Breast epithelium (tissue), 4 donors: ENCODE data around the gene PLPP7. TPM values are rescaled to one million over a fixed set of nuclear protein-coding genes. Genes with fewer than 3 reads are reported as not detected.

ENCODE experiments used
- DNase-seq, 2 donors: peaks; one replicate each; pipeline ENCODE4 v3.0.0-alpha.2; 2019; ENCODE audit warnings: low spot score in 2 of 2
- H3K27ac ChIP-seq, 2 donors: fragments of 200-600 bp; sonication (generic) in 1 of 2; one replicate each; pipeline ENCODE4 v1.5.1; 2016 to 2019; ENCODE audit warnings: mild to moderate bottlenecking in 1 of 2
- H3K27me3 ChIP-seq, 2 donors: fragments of 200-600 bp; sonication (generic) in 1 of 2; one replicate each; pipeline versions ENCODE4 v1.5.1 to v1.6.0; 2017 to 2019; ENCODE audit warnings: control low read depth in 1 of 2, mild to moderate bottlenecking in 1 of 2
- H3K36me3 ChIP-seq: fragments of 200-600 bp; one replicate; pipeline ENCODE4 v1.5.1; 2019
- H3K4me1 ChIP-seq, 2 donors: fragments of 200-600 bp; sonication (generic); one replicate each; pipeline ENCODE4 v1.5.1; 2016 to 2019; ENCODE audit warnings: control low read depth in 1 of 2
- H3K4me3 ChIP-seq, 3 donors: fragments of 200-600 bp; sonication (generic); 1 replicate in 2 of 3; 2 replicates in 1 of 3; pipeline ENCODE4 v1.5.1; 2016 to 2019; ENCODE audit warnings: mild to moderate bottlenecking in 3 of 3, moderate library complexity in 2 of 3
- H3K9me3 ChIP-seq, 2 donors: fragments of 200-600 bp; sonication (generic) in 1 of 2; one replicate each; pipeline ENCODE4 v1.5.1; 2016 to 2019; ENCODE audit warnings: control low read depth in 1 of 2
- POLR2A ChIP-seq: fragments of 450-650 bp; IDR thresholded peaks from one replicate; pipeline ENCODE4 v1.6.1; 2016; ENCODE audit warnings: antibody characterized with exemption, mild to moderate bottlenecking, moderate library complexity
- POLR2AphosphoS5 ChIP-seq, 3 donors: sonication (generic); formaldehyde crosslinking; IDR thresholded peaks; one replicate each; pipeline ENCODE4 v1.6.1; 2017; ENCODE audit warnings: antibody characterized with exemption in 3 of 3
- intact Hi-C: fragments of 100-400 bp; cut with DNase I; formaldehyde crosslinking; loops from one replicate; pipeline ENCODE4 v1.15.1; 2023; ENCODE audit warnings: low total_unique reads
- total RNA-seq, 3 donors: library from RNA; depleted of rRNA; stranded (reverse); fragments of >200 nt; gene quantifications; one replicate each; pipeline ENCODE4 v1.1.0, GENCODE V29; 2016
- TF ChIP-seq, protein P1 (sequence below), 3 donors: fragments of 450-650 bp; IDR thresholded peaks; one replicate each; pipeline ENCODE4 v1.5.1; 2016 to 2017; ENCODE audit warnings: antibody characterized with exemption in 3 of 3, mild to moderate bottlenecking in 3 of 3, moderate library complexity in 3 of 3

PLPP7 gene
- total RNA-seq, 3 donors from 2014 or later, result 5.0 to 14.1 (median 9.3) TPM

DNA sequence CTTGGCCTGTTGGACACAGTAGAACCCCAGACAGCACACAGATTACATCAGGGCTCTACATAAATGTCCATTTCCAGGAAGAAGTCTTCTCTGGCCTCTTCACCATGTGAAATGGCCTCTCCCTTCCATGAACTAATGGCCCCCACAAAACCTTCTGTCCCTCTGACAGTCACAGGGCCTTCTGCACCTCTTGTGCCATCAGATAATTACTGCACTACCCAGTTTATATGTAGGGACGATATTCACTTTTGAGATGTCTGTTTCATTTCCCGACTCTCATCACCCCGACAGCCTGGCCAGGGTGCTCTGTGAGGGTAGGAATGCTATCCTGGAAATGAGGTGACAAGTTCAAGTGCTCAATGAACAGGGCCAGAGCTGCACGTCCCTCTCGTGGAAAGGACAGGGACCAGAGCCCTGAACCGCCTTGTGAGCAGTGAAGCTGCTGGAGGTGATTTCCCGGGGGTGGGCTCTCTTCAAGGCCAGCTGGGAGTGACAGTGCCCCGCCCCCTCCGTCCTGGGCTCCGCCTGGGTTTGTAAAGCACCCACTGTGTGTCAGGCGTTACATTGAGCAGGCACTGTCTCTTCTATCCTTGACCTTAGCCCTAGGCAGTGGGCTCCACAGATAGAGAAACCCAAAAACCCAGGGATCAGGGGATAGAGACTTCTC lies 10.2 kb upstream of the PLPP7 start:
- Histone ChIP-seq H3K4me1 (no peaks in the 10 kb centered on the region), H3K9me3 (no peaks in the 10 kb centered on the region), H3K27me3 (peaks cover 0 to 25% of the 10 kb centered on the region in 2 donors), H3K36me3 (no peaks in the 10 kb centered on the region), H3K4me3 (no peak overlapping the region), H3K27ac (no peak overlapping the region)
- intact Hi-C loops, result no loop called here
- no peak for DNase-seq
- no peak for TF ChIP-seq POLR2A
- TF ChIP-seq POLR2AphosphoS5 (IDR thresholded peaks at IDR 0.05), result no peak

DNA sequence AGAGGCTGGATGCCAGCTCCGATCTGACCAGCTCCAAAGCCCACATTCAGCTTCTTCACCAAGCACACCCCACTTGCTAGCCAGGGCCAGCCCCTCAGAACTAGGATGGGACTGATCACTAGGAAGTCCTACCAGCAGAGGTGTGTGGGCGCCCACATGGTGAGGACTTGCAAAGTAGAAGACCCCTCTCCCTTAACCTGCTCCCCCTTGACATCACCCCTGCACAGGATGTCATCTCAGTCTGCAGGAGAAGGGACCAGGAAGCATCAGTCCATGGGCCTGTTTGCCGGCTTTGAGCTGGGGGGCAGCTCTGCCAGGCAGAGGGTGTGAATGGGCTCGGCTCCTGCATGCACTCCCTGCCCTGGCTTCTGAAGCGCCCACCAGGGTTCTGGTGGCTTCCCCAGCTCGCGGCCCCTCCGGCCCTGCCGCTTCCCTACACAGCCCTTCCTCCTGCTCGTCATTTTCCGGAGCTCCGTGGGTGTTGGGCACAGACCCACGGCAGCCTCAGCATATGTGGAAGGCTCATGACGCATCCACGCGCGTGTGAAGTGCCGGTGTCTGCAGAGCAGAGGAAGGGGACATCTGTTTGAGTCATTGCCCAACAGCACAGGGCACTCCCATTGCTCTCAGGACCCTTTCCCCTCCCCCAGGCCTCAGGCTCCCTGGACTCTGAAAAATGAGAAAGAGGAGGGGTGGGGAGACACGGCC lies 9.5 kb upstream of the PLPP7 start:
- Histone ChIP-seq H3K27me3 (peaks cover 0 to 25% of the 10 kb centered on the region in 2 donors), H3K4me1 (no peaks in the 10 kb centered on the region), H3K9me3 (no peaks in the 10 kb centered on the region), H3K27ac (no peak overlapping the region), H3K4me3 (no peak overlapping the region), H3K36me3 (no peaks in the 10 kb centered on the region)
- intact Hi-C loops, result no loop called here
- no peak for DNase-seq
- no peak for TF ChIP-seq POLR2AphosphoS5 (IDR thresholded peaks at IDR 0.05)
- TF ChIP-seq POLR2A, result no peak
- TF ChIP-seq, protein P1, sequence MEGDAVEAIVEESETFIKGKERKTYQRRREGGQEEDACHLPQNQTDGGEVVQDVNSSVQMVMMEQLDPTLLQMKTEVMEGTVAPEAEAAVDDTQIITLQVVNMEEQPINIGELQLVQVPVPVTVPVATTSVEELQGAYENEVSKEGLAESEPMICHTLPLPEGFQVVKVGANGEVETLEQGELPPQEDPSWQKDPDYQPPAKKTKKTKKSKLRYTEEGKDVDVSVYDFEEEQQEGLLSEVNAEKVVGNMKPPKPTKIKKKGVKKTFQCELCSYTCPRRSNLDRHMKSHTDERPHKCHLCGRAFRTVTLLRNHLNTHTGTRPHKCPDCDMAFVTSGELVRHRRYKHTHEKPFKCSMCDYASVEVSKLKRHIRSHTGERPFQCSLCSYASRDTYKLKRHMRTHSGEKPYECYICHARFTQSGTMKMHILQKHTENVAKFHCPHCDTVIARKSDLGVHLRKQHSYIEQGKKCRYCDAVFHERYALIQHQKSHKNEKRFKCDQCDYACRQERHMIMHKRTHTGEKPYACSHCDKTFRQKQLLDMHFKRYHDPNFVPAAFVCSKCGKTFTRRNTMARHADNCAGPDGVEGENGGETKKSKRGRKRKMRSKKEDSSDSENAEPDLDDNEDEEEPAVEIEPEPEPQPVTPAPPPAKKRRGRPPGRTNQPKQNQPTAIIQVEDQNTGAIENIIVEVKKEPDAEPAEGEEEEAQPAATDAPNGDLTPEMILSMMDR (IDR thresholded peaks at IDR 0.05), result no peak

DNA sequence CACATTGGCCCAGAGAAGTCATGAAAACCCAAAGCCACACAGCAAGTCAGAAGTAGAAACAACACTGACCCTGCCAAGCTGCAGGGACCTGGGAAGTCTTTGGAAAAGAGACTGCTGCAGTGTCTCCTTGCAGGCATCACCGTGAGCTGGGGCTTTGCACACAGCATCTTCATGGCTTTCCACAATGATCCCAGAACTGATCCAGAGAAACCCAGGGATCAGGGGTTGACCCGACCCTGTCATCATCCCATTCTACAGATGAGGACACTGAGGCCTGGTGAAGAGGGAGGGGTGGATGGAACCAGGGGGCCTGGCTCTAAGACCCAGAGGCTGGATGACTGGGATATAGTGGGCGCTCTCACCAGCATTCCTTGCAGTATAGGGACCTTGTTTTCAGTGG lies 8.9 kb upstream of the PLPP7 start:
- no peak for DNase-seq
- Histone ChIP-seq H3K9me3 (no peaks in the 10 kb centered on the region), H3K27ac (no peak overlapping the region), H3K4me3 (no peak overlapping the region), H3K4me1 (no peaks in the 10 kb centered on the region), H3K36me3 (no peaks in the 10 kb centered on the region), H3K27me3 (peaks cover 0 to 25% of the 10 kb centered on the region in 2 donors)
- TF ChIP-seq, protein P1 (IDR thresholded peaks at IDR 0.05), result no peak
- TF ChIP-seq POLR2AphosphoS5 (IDR thresholded peaks at IDR 0.05) (no peak), POLR2A (no peak)
- intact Hi-C loops, result no loop called here

DNA sequence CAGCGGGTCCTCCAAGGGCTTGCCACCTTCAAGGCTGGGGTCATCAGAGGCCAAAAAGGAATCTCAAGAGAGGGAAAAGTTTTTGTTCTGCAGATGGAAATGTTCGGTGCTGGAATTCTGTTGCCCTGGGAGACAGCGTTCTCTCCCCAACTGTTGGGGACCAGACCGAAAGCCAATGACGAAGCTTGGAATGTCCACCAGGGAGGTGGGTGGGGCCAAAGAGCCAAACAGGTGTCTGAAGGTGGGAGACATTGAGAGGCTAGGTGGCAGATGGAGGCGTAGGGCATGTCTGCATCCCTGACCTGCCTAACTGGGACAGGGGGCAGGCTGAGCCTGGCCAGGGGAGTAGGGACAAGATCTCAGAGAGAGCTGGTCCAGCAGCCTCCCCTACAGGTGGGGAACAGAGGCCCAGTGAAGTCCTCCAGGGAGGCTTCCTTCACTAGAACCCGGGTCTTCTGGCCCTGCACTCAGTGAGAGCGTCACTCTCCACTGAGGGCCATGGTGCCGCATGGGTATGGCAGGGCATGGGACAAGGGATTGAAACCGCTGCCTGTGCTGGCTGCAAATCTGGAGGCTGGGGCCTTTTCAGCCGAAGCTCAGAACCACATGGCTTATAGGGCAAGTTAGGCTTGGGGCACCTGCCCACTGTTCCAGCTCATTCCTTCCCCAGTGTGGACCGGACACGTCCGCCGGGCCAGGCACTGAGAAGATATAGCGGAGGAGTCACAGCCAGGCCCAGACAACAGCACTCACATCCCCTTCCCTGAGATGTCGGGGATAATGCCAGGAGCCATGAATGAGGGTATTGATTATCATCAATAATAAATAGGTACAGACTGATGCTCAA lies 8.2 kb upstream of the PLPP7 start:
- DNase-seq, result no peak
- Histone ChIP-seq H3K27ac (no peak overlapping the region), H3K9me3 (no peaks in the 10 kb centered on the region), H3K36me3 (no peaks in the 10 kb centered on the region), H3K4me1 (no peaks in the 10 kb centered on the region), H3K4me3 (no peak overlapping the region), H3K27me3 (peaks cover 0 to 25% of the 10 kb centered on the region in 2 donors)
- intact Hi-C loops, result no loop called here
- TF ChIP-seq POLR2A (no peak), POLR2AphosphoS5 (IDR thresholded peaks at IDR 0.05) (no peak)
- TF ChIP-seq, protein P1 (IDR thresholded peaks at IDR 0.05), result no peak

DNA sequence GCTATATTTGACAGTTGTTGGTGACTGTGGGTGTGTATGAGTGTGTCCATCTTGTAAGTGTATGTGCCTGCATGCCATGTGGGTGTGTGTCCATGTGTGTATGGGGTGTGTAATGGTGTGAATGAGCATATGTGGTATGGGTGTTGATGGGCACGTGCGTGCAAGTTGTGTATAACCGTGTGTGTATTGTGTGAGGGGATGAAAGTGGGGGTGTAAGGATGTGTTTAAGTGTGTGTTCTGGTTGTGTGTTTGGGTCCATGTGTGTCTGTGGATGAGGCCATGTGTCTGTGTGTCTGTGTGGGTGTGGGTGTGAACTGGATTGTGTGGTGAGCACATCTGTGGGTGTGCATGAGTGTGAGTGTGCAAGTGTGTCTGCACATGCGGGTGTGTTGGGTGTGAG lies 7.3 kb upstream of the PLPP7 start:
- H3K4me1 ChIP-seq, result no peaks in the 10 kb centered on the region
- intact Hi-C loops, result no loop called here
- peaks cover 0 to 25% of the 10 kb centered on the region in 2 donors for H3K27me3 ChIP-seq
- H3K27ac ChIP-seq, result no peak overlapping the region
- no peaks in the 10 kb centered on the region for H3K9me3 ChIP-seq
- no peak for TF ChIP-seq POLR2AphosphoS5 (IDR thresholded peaks at IDR 0.05)
- TF ChIP-seq, protein P1 (IDR thresholded peaks at IDR 0.05), result no peak
- no peak for TF ChIP-seq POLR2A
- no peak overlapping the region for H3K4me3 ChIP-seq
- no peak for DNase-seq
- no peaks in the 10 kb centered on the region for H3K36me3 ChIP-seq
